SIG-M5 treated with dmso at 0.1 percent for 504 hours (cell line): ENCODE data around the gene CHCHD6.

ENCODE experiments used
- DNase-seq: peaks from one replicate; lab custom pipeline; 2025; ENCODE audit not compliant: unreplicated experiment; lab: John Stamatoyannopoulos, UW

CHCHD6 gene

DNA sequence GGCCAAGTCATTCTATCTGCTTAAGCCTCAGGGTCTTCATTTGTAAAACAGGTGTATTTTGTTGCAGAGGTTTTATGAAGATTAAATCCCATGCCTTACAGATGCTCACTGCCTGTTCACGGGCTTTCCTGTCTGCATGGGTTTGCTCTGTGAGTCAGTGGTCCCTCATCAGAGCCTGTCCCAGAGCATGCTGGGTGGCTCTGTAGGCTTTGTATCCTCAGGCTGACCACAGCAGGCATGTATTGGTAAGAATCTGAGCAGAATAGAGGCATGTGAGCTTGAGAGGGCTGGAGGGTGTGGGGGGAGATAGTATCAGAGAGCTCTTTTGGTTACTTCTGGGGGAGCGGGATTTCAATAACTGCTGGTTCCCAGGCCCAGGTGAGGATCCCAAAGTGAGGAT lies 233.5 kb downstream of the CHCHD6 start:
- DNase-seq: no peak

DNA sequence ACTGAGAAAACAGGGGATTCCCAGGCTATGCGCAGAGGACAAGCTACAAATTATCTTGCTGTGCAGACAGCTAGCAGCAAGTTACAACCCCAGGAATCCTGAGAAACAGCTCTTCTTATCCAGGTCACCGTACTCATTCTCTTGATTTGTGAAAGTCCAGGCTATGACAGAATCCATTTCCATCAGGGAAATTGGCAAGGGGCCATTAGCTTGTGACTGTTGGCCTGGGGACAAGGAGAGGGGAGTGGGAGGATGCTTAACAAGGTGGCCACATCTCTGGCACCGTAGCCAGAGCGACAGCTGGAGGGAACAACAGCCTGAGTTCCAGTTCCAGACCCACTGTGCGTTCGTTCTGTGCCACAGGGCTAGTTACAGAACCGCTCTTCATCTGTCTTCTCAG lies 233.9 kb downstream of the CHCHD6 start:
- no peak for DNase-seq

DNA sequence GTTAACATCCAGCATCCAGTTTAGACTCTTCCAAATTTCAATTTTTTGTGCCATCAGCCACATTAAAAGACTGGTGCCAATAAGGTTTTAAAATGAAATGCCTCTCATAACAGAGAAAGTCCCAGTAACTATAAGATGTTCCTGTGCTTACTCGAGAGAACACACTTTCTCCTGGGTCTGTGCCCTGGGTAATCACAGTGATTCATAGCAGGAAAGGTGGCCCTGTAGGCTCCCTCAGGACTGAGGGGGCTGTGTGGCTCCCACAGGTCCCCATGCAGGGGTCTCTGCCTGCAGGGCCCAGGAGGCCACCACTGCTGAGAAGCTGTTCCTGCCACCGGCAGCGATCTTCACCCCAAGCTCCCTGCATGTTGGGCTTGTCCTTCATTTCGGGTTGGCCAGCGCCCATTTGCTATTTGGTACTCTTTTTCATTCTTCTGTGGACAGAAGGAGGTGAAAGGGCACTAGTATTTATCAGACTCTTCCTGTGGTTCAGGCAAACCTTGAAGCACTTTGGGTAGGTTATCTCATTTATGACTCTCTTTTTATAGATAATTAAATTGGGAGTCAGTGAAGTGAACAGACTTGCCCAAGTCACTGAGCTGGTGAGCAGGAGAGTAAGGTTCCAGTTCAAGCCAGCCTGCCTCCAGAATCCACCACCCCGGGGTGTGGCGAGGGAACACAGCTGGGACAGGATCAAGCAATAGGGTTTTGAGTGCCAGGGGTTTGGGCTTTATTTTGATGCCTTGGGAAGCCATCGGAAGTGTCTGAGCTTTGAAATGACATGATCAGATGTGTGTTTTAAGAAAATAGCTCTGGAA lies 234.7 kb downstream of the CHCHD6 start:
- DNase-seq: no peak

DNA sequence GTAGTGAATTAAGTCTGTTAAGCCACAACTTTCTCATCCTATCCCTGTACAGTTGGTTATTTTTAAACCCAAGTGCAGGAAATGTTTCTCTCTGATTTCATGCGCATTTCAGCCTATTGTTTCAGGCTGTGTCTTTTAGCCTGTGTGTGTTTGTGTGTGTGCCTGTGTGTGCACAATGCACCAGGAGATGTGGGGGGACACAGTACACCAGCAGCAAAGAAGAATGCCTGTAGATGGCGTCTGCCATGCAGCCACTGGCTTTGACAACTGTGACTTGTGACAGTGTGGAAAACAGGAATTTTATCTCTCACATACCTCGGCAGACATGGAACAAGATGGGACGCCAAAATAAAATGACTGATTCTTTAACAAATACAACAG lies 235.3 kb downstream of the CHCHD6 start:
- no peak for DNase-seq

DNA sequence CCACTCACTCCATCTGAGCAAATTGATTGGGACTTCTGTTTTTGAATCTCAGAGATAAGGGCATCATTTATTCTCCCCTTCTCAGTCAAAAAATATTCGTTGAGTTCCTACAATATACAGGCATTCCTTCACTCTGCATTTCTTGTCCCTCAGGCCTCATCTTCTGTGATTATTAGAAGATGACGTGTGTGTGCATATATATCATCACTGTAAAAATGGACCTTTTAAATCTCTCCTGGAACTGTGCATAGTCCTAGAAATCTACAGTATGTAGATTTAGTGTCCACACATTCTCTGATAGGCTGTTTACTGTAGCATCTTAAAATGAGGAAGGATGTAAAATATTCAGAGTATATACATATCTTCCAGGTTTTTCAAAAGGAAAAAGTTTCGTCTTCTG lies 235.7 kb downstream of the CHCHD6 start:
- no peak for DNase-seq

DNA sequence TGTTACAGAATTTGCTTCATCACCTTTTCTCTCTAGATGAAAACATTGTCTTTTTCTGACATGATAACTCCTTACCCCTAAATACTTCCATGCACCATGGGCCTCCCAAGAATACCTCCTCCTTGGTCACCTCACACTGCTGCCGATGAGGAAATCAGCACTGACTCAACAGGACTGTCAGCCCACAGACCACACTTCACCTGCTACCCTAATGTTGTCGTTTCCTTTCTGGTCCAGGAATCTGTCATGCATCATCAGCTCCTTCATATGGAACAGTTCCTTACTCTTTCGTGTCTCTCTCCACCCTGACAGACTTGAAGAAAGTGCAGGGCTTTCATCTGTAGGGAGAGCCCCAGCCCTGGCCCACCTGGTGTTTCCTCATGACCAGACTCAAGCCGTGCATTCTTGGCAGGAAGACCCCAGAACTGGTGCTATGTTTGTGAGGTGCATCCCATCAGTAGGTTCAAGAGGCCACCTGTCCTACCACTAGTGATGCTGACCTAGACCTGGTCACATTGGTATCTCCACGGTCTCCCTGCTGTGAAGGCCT lies 237.8 kb downstream of the CHCHD6 start:
- DNase-seq: no peak

DNA sequence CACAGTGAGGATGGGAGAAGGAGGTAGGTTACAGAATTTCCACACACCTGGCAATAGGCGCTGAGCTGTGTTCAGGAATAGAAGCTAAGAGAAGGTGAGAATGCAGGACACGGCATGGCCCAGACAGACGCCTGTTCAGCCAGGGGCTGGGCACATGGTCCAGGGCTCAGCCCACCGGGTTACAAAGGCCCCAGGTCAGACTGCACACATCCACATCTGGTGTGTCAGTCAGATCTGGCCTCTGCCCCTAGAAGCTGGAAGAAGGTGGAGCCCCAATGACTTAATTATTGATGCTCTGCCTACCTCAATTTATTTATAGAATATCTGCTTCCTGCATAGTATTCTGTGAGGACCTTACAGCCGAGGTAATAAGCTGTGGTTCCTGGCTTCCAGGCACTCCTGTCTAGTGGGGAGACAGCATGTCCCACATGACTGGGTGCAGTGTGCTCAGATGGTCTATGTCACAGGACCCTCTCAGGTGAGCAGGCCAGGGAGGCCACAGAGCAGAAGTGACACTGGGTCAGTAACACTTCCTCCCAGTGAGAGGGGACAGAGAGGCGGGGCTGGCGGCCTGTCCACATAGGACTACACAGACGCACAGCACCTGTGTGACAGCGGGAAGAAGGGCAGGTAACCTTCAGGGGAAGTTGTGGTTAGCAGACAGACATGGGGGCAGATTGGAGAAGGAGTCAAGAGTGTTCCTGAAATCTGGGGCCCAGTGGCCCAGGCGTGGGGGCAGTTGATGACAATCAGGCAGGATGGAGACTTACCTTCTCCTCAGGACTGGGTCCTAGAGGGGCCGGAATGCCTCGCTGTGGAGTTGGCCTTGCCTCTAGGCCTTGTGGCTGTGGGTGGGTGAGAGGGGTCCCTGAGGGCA lies 240.3 kb downstream of the CHCHD6 start:
- DNase-seq: no peak

DNA sequence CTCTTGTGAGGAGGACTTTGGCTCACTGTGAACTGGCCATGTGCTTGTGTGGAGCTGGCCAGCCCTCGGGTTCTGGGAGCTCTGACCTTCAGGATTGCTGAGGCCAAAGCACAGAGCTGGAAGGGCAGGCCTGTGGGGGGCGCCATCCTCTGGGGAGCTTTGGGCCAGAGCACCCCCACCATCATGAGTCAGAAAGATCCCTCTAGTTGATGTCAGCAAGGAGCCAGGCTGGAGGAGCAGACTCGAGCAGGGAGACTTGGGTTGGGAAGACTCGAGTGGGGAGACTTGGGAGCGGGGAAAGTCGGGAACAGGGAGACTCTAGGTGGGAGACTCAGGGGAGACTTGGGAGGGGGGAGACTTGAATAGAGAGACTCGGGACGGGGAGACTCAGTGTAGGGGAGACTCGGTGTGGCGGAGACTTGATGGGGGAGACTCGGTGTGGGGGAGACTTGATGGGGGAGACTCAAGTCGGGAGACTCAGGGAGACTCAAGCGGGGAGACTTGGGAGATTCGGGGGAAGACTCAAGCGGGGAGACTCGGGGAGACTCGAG lies 241.2 kb downstream of the CHCHD6 start:
- no peak for DNase-seq

DNA sequence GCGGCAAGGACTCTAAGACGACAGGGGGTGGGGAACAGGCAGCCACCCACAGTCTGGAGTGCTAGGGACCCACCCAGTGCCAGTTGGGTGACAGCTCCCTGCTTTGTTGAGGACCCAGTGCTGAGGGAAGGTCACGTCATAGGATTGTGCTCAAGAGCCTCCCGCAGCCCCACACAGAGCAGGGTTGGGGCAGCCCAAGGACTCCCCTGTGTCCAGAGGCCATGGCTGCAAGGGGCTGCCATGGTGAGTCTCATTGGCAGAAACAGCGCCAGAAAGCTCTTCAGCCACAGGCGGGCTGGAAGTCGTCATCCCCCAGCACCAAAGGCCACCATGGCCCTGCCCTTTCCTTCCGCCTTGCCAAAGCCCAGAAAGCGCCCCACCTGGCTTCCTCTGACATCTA lies 241.9 kb downstream of the CHCHD6 start:
- DNase-seq: no peak

DNA sequence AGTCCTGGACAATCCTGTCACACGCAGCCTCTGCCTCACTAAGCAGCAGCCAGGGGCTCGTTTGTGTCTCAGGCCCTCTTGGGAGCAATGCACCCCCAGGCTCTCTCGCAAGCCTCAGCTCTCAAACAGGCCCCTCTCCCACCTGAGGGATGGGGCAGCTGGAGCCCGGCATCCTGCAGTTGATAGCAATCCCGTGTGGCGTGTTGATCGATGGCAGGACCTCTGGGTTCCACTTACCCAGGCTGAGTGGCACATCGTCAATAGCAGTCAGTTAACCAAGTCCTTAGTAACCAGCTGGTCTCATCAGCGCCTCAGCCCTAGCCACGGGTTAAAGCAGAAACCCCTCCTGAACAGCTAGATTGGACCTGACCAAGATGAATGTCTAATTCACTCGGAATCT lies 242.4 kb downstream of the CHCHD6 start:
- DNase-seq: no peak

DNA sequence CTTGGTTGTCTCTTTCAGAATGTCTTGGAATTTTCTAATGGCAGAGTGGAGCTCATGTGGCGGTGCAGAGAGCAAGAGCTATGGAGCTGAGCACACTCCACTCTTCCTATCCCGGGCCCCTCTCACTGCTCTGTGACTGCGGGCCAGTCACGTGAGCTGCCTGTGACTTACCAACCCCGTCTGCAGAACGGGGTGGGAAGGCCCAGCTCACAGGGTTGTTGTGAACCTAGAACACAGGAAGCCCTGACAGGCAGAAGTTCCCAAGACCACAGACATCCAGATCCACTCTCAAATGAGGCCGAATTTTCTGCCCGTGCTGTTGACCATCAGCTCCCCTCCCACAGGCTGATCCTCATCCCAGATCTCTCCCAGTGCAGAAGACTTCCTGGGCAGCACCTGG lies 243.4 kb downstream of the CHCHD6 start:
- no peak for DNase-seq

DNA sequence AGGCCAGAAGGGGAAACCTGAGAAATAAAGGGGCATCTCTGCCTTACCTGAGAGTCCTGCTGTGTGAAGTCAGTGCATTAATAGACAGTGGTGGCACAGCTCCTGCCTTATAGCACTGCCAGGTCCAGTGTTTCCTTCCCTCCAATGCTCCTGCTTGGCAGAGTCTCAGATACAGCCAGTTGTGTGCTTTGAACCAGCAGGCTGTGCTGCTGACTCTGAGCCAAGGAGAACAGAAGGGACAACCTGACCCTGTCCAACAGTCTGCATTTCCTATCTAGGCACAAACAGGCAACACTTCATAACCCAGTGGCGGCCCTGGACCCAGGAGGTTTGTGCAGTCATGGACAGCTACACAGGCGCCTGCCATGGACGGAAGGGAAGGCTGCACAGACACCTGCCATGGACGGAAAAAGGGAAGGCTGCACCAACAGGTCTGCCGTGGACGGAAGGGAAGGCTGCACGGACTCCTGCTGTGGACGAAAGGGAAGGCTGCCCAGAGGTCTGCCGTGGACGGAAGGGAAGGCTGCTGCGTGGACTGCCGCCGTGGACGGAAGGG lies 245.0 kb downstream of the CHCHD6 start:
- DNase-seq: no peak

DNA sequence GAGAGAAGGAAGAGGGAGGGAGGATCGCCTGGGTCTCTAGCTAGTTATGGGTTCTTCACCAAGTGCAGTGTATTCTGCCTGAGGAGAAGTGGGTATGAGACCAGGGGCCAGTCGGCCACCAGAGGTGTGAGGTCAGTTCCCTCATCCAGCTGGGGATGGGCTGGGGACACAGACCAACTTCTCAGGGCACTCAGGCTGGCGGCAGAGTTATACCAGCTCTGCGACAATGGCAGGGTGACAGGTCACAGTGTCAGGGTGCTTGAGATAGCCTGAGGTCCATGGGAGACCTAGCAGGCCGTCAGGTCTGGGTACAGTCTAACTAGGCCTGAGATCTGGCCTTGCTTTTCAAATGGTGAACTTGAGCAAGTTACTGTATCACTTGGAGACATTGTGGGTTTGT lies 247.5 kb downstream of the CHCHD6 start:
- DNase-seq: no peak

DNA sequence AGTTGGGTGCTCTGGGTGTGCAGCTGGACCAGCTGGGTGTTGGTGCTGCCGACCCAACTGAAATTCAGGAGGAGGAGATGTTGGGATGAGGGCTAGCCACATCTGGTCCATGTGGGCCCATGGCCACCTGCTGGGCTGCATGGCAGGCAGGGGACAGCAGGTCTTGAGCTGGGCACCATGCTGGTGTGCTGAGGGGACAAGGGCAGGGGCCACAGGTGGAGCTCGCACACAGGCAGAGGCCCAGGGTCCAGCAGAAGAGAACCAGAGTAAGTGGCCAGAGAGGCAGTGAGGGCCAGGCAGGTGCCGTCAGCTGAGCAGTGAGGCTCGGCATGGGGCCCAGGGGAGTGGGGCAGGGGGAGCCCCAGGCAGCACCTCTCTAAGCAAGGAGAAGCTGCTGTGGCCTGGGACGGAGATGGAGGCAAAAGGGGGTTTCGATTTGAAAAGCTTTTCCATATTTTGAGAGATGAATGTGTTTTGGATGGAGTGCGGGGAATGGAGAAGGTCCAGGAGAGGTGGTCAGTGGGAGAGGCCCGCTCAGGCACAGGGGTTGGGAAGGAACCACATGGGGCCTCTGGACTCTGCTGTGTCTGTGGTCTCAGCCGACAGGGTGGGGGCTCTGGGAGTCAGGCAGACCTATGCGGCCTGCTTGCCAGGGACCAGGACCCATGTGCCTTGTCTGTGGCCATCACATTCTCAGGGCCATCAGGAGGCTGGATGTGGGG lies 248.4 kb downstream of the CHCHD6 start:
- DNase-seq: no peak

DNA sequence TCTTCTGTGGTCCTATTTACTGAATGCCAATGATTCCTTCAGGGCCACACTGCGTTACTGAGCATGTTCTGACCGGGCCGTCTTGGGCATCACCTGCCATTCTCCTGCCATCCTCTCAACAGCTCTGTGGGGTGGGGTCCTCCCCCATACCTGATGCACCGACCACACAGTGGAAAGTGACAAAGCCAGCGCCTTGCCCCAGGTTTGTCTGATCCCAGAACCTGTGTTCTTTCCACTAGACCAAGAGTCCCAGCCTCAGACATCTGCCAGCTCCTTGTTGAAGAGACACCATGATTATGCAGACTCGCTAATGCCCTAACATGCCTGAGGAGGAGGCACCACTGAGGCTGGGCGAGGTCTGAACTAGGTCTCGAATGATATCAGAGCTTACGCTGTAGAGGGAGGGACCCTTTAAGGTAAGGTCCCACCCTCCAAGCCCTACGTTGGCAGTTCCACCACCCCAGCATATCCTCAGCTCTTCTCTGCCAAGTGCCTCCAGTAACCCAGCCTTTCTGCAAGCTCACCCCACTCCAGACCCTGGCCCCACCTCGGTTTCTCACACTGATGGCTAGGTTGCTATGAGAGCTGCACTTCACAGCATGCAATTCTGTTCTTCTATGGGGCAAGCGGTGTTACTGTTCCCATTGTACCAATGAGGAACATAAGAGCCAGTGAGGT lies 249.1 kb downstream of the CHCHD6 start:
- no peak for DNase-seq

DNA sequence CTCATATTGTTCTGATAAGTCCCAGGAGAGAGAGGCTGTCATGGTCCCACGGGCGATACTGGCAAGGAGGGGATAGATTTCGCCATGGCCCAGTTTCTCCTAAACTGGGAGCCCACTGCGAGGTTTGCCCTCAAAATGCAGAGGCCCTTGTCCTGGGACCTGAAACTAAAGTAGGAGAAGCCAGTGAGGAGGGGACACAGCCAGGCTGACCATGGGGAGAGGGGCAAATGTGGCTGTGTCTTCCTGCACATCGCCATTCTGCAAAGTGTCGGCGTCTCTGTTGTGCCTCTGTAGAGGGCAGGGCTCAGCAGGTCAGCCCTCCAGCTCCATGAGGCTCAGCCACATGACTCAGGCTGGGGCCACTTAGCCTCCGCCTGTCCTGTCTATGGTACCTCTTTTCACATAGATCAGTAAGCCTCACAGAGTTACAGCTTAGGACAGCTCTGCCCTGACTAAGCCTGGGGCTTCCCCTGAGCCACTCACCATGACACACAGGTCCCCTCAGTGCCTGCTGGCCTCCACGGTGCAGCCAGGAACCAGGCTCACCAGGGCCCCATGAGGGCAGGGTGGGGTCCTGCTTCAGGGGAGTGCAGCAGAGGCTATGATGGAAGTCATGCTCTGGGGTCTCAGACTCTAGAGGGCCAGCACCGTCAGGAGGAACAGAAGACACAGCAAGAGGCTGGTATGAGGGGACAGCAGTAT lies 250.3 kb downstream of the CHCHD6 start:
- DNase-seq: no peak

DNA sequence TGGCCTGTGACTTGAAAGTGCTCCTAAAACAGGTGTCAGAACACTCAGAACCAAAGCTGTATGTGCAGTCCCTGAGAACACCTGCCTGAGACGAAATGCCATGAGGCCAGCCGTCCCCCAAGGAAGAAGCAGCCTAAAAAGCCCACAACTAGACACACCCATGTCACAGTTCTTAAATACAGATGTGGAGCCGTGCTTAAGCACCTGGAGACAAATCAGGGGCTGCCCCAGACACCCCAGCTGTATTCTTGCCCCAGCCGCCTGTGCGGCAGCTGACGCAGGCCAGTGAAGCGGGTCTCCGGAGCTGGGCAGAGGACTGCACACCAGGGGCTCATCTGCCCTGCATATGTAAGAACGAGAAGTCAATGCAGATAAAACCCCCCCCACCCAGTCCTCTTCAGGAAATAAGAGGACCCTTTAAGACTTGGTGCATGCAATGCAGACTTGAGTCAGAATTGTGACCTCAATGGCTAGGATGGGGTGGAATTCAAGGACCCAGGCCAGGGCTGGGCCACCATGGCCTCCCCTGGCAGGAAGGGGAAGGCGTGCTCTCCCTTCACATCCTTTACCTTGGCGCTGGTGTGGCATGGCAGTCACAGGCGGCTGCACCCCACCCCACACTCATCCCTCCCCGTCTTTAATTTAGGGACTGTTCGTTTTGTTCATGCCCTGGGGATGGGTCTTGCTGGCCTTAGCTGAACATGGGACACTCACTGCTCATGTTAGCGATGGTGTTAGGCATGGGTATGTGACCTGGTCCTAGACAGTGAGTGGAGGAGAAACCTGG lies 251.2 kb downstream of the CHCHD6 start:
- DNase-seq: no peak

DNA sequence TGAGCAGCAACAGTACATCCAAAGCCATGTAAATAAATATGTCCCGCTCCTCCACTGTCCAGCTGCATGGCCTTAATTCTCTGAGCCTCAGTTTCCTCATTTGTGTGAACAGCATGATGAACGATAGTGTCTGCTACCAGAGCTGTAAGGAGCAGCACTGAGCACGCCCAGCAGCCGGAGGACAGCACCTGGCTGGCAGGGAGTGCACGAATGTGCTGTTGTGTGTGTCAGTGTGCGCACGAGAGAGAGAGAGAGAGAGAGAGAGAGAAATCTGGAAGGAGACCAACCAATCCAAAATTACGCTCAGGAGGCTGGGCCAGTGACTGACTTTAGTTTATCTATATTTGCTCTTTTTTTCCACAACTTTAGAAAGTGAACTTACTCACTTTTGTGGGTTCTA lies 252.3 kb downstream of the CHCHD6 start:
- DNase-seq: no peak
